K562 (cell line): Measurements from ENCODE around the gene CENPB. TPM values are rescaled to one million over a fixed set of nuclear protein-coding genes. Genes with fewer than 3 reads are reported as not detected.

Source experiments
- MAFK ChIP-seq: IDR thresholded peaks from 2 replicates; pipeline ENCODE4 v1.6.1; 2011; ENCODE audit warnings: low read length, improper control_type of control experiment
- MLLT1 ChIP-seq, 2 experiments: fragments of 450-650 bp; IDR thresholded peaks; 2 replicates each; pipeline ENCODE4 v1.6.1; 2016
- NONO ChIP-seq, 2 experiments: fragments of 200-400 bp in 1 of 2; fragments of 450-650 bp in 1 of 2; formaldehyde crosslinking in 1 of 2; IDR thresholded peaks; 2 replicates each; pipeline ENCODE4 v1.6.1; 2017; ENCODE audit warnings: low read depth in 2 of 2, mild to moderate bottlenecking in 2 of 2, moderate library complexity in 2 of 2, low read length in 1 of 2
- NR2C1 ChIP-seq, 2 experiments: fragments of 450-650 bp; IDR thresholded peaks; 2 replicates each; pipeline ENCODE4 v1.6.1; 2017; ENCODE audit warnings: mild to moderate bottlenecking in 2 of 2, antibody characterized with exemption in 1 of 2, inconsistent platforms in 1 of 2, missing compliant biosample characterization in 1 of 2, missing genetic modification characterization in 1 of 2
- PCBP2 ChIP-seq: fragments of 200-400 bp; formaldehyde crosslinking; IDR thresholded peaks from 2 replicates; pipeline ENCODE4 v1.6.1; 2018; ENCODE audit warnings: low read length, low read depth, mild to moderate bottlenecking, moderate library complexity; ENCODE audit not compliant: poor library complexity, severe bottlenecking
- RREB1 ChIP-seq: fragments of 250-450 bp; sonication (Bioruptor Pico); IDR thresholded peaks from 2 replicates; pipeline ENCODE4 v1.4.0; 2020
- SMARCB1 ChIP-seq: IDR thresholded peaks from 2 replicates; pipeline ENCODE4 v1.6.1; 2011; ENCODE audit warnings: improper control_type of control experiment, low read depth; ENCODE audit not compliant: insufficient read length
- TOE1 ChIP-seq, 2 experiments: fragments of 450-650 bp in 1 of 2; sonication (generic) in 1 of 2; formaldehyde crosslinking in 1 of 2; IDR thresholded peaks; 2 replicates each; pipeline versions ENCODE4 v1.7.1 to v1.8.0; 2016 to 2022; ENCODE audit warnings: borderline replicate concordance in 2 of 2, mild to moderate bottlenecking in 2 of 2, antibody characterized with exemption in 1 of 2, inconsistent platforms in 1 of 2, low read depth in 1 of 2, missing genetic modification reagents in 1 of 2, moderate library complexity in 1 of 2
- ZBTB49 ChIP-seq: sonication (generic); formaldehyde crosslinking; IDR thresholded peaks from 2 replicates; pipeline ENCODE4 v1.8.0; 2022; ENCODE audit warnings: missing genetic modification reagents, mild to moderate bottlenecking, borderline replicate concordance
- ZBTB9 ChIP-seq: fragments of 450-650 bp; formaldehyde crosslinking; IDR thresholded peaks from 2 replicates; pipeline ENCODE4 v1.4.0; 2020; ENCODE audit warnings: mild to moderate bottlenecking, moderate library complexity
- polyA plus RNA-seq, 8 experiments: library from polyadenylated mRNA; depleted of rRNA in 4 of 8; stranded (reverse) in 5 of 8; unstranded in 3 of 8; fragments of >200 nt; fragmentation: Nextera tagmentation in 2 of 8; fragmentation: Illumina TruSeq in 1 of 8; extraction: Ambion mirVana in 2 of 8; extraction: Trizol in 1 of 8; gene quantifications; 2 replicates each; pipeline versions ENCODE4 v1.2.1 to v1.2.3, GENCODE V29; 2011 to 2014; ENCODE audit warnings: inconsistent platforms in 1 of 8, missing spikeins in 1 of 8
- total RNA-seq, 7 experiments: library from RNA; depleted of rRNA in 6 of 7; stranded (reverse); fragments of >200 nt in 6 of 7; fragmentation: Illumina TruSeq in 2 of 7; extraction: Trizol in 2 of 7; gene quantifications; 2 replicates each; pipeline versions ENCODE4 v1.2.1 to v1.2.3, GENCODE V29; 2011 to 2021; ENCODE audit warnings: low replicate concordance in 1 of 7

Gene CENPB
- total and polyA plus RNA-seq, 9 of the 15 experiments (the other 6 are each of a cell fraction or from before 2014, with no cell fraction given), result 0.17 to 70.8 (median 24.9) TPM

- 0 out of 2 replicates have a peak, but pooled peaks have one; percentile 62 for TF ChIP-seq RREB1 (CRISPR knock-in tag)
- TF ChIP-seq NONO (IDR thresholded peaks at IDR 0.05; ENCODE audit: low read depth in 2 of 2, low read length in 1 of 2), result peak; percentile 63 to 71
- no peak for TF ChIP-seq MLLT1 (IDR thresholded peaks at IDR 0.05)
- 0 out of 2 replicates have a peak, but pooled peaks have one; percentile 65 for TF ChIP-seq ZBTB9 (CRISPR knock-in tag)
- peak; percentile 93 for TF ChIP-seq NR2C1 (IDR thresholded peaks at IDR 0.05)
- TF ChIP-seq NR2C1 (tag; IDR thresholded peaks at IDR 0.05), result peak; percentile 96
- 0 out of 2 replicates have a peak, but pooled peaks have one; percentile 17 for TF ChIP-seq ZBTB49 (CRISPR knock-in tag)
- peak; percentile 47 for TF ChIP-seq PCBP2
- TF ChIP-seq SMARCB1, result no peak
- TF ChIP-seq MAFK, result peak; percentile 44
- 0 out of 2 replicates have a peak, but pooled peaks have one; percentile 32 for TF ChIP-seq TOE1 (IDR thresholded peaks at IDR 0.05; ENCODE audit: borderline replicate concordance)
- TF ChIP-seq TOE1 (CRISPR knock-in tag; IDR thresholded peaks at IDR 0.05; ENCODE audit: borderline replicate concordance, low read depth), result no peak; the same call in 1 of the 2 replicates
These were observed 33.7 kb upstream of the CENPB start, which contains the start of gene AP5S1 (continued) for GRCh38 chr20:3820048-3820900.
